Right lobe of liver (tissue), 4 donors: Measurements from ENCODE around the gene GPC4.

ENCODE experiments used
- POLR2A ChIP-seq: fragments of 450-650 bp; IDR thresholded peaks from one replicate; pipeline ENCODE4 v1.6.1; 2017; ENCODE audit warnings: antibody characterized with exemption, mild to moderate bottlenecking
- TF ChIP-seq, protein P1 (sequence below), 4 donors: fragments of 200-600 bp in 3 of 4; fragments of 450-650 bp in 1 of 4; IDR thresholded peaks; one replicate each; pipeline versions ENCODE4 v1.5.1 to v1.8.0; 2016 to 2022; ENCODE audit warnings: antibody characterized with exemption in 4 of 4, mild to moderate bottlenecking in 2 of 4
- donor health status: DM: no; HTN: no; CAD: no.
- donor health status: DM: no; HTN: no; CAD: no.
- donor health status: DM: no; HTN: yes; CAD: no.

GRCh38 chrX:133308499-133308897 is 106.8 kb downstream of the GPC4 start:
- TF ChIP-seq POLR2A = no peak
- TF ChIP-seq, protein P1, sequence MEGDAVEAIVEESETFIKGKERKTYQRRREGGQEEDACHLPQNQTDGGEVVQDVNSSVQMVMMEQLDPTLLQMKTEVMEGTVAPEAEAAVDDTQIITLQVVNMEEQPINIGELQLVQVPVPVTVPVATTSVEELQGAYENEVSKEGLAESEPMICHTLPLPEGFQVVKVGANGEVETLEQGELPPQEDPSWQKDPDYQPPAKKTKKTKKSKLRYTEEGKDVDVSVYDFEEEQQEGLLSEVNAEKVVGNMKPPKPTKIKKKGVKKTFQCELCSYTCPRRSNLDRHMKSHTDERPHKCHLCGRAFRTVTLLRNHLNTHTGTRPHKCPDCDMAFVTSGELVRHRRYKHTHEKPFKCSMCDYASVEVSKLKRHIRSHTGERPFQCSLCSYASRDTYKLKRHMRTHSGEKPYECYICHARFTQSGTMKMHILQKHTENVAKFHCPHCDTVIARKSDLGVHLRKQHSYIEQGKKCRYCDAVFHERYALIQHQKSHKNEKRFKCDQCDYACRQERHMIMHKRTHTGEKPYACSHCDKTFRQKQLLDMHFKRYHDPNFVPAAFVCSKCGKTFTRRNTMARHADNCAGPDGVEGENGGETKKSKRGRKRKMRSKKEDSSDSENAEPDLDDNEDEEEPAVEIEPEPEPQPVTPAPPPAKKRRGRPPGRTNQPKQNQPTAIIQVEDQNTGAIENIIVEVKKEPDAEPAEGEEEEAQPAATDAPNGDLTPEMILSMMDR (IDR thresholded peaks at IDR 0.05) = no peak
